KMS-11 (cell line): Measurements from ENCODE around the gene TFCP2L1.

Source experiments
- H2AFZ ChIP-seq: fragments of 200-600 bp; sonication (generic); 2 replicates; pipeline ENCODE4 v1.6.1; 2016; ENCODE audit warnings: antibody characterized with exemption, mixed run types, low read depth
- H3K27ac ChIP-seq: fragments of 200-600 bp; sonication (generic); 2 replicates; pipeline ENCODE4 v1.6.1; 2016; ENCODE audit warnings: mild to moderate bottlenecking, mixed run types
- H3K27me3 ChIP-seq: fragments of 200-600 bp; sonication (generic); 2 replicates; pipeline ENCODE4 v1.6.1; 2017; ENCODE audit warnings: mild to moderate bottlenecking, low read depth, mixed run types, moderate library complexity; ENCODE audit not compliant: insufficient read depth
- H3K36me3 ChIP-seq: fragments of 200-600 bp; sonication (generic); 2 replicates; pipeline ENCODE4 v1.6.1; 2017; ENCODE audit warnings: mild to moderate bottlenecking, mixed run types; ENCODE audit not compliant: insufficient read depth
- H3K4me1 ChIP-seq: fragments of 200-600 bp; sonication (generic); 2 replicates; pipeline ENCODE4 v1.6.1; 2016; ENCODE audit warnings: mild to moderate bottlenecking, low read depth, mixed run types; ENCODE audit not compliant: poor library complexity, severe bottlenecking
- H3K4me2 ChIP-seq: fragments of 200-600 bp; sonication (generic); 2 replicates; pipeline ENCODE4 v1.7.0; 2016; ENCODE audit warnings: mild to moderate bottlenecking, mixed run types
- H3K4me3 ChIP-seq: fragments of 200-600 bp; sonication (generic); IDR thresholded peaks from 2 replicates; pipeline ENCODE4 v1.6.1; 2017; ENCODE audit warnings: low read depth, low read length, mixed read lengths; ENCODE audit not compliant: insufficient read depth
- H3K79me2 ChIP-seq: fragments of 200-600 bp; sonication (generic); 2 replicates; pipeline ENCODE4 v1.6.1; 2016; ENCODE audit warnings: low read depth, mixed run types; ENCODE audit not compliant: insufficient read depth
- H3K9ac ChIP-seq: fragments of 200-600 bp; sonication (generic); 2 replicates; pipeline ENCODE4 v1.6.1; 2016; ENCODE audit warnings: mild to moderate bottlenecking, mixed run types
- H4K20me1 ChIP-seq: fragments of 200-600 bp; sonication (generic); 2 replicates; pipeline ENCODE4 v1.6.1; 2016; ENCODE audit warnings: mild to moderate bottlenecking, mixed run types; ENCODE audit not compliant: insufficient read depth
- TF ChIP-seq, protein P1 (sequence below): fragments of 200-600 bp; sonication (generic); conservative IDR thresholded peaks from 2 replicates; pipeline ENCODE4 v1.6.1; 2017; ENCODE audit warnings: low read depth, mild to moderate bottlenecking, antibody characterized with exemption, low read length, moderate library complexity, mixed read lengths

TFCP2L1 gene

DNA sequence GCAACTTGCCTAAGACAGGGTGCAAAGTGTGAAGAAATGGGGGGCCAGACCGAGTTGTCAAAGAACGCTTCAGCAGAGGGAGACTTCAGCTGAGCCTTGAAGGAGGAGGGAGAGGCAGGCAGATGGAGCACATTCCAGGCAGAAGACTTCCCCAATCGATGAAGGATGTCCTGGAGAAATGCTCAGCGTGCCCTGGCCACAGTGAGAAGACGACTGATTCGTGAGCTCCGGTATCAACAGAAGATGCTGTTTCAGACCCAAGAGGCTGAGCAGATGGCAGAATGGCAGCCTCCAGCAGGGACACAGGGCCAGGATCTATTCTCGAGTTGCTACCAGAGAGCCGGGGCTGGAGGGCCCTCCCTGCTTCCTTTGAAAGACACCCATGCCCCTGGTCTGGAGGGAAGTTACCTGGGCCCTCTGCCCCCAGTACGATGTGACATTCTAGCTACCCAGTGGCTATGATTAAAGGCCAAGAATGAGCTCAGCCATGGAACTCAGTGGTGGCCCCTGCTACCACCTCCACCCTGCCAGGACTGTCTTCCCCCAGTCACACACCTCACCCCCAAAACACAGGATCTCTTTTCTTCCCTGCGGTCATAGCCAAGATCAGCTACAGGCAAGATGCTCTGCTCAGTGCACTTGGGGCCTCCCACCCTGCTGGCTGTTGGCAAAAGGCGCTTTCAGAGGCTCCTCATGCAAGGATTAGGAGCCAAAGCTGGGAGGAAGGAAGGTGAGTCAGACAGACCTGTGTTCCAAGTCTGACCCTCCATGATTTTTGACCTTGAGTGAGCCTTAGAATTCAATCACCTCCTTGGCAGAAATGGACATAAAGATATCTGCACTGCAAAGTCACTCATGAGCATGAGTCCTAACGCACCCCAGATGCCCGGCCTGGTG is 84.3 kb downstream of the TFCP2L1 start:
- Histone ChIP-seq H3K4me3 (no peak overlapping the region), H3K79me2 (no peaks in the 10 kb centered on the region), H3K27ac (no peak overlapping the region), H2AFZ (no peak overlapping the region), H4K20me1 (no peaks in the 10 kb centered on the region), H3K36me3 (no peaks in the 10 kb centered on the region), H3K4me1 (no peaks in the 10 kb centered on the region), H3K9ac (no peak overlapping the region), H3K27me3 (no peaks in the 10 kb centered on the region), H3K4me2 (no peak overlapping the region)
- TF ChIP-seq, protein P1, sequence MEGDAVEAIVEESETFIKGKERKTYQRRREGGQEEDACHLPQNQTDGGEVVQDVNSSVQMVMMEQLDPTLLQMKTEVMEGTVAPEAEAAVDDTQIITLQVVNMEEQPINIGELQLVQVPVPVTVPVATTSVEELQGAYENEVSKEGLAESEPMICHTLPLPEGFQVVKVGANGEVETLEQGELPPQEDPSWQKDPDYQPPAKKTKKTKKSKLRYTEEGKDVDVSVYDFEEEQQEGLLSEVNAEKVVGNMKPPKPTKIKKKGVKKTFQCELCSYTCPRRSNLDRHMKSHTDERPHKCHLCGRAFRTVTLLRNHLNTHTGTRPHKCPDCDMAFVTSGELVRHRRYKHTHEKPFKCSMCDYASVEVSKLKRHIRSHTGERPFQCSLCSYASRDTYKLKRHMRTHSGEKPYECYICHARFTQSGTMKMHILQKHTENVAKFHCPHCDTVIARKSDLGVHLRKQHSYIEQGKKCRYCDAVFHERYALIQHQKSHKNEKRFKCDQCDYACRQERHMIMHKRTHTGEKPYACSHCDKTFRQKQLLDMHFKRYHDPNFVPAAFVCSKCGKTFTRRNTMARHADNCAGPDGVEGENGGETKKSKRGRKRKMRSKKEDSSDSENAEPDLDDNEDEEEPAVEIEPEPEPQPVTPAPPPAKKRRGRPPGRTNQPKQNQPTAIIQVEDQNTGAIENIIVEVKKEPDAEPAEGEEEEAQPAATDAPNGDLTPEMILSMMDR = no peak

DNA sequence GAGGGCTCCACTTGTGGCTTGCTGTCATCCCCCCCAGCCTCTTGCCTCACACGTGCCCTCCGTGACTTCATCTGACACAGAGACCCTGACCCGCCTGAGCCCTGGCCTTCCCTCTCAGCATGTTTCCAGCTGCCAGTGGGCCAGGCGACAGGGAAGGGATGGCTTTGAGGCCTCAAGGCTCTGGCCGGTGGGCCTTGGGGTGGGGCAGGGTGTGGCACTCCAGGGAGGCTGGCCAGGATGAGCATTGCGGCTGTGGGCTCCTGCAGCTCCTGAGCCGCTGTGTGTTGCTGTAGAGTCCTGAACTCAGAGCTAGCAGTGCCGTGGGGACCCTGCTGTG is 85.0 kb downstream of the TFCP2L1 start:
- TF ChIP-seq, protein P1 = no peak
- H3K4me2 ChIP-seq = no peak overlapping the region
- H2AFZ ChIP-seq = no peak overlapping the region
- H3K9ac ChIP-seq = no peak overlapping the region
- H4K20me1 ChIP-seq = no peaks in the 10 kb centered on the region
- no peaks in the 10 kb centered on the region for H3K36me3 ChIP-seq
- H3K79me2 ChIP-seq = no peaks in the 10 kb centered on the region
- no peak overlapping the region for H3K4me3 ChIP-seq
- no peaks in the 10 kb centered on the region for H3K4me1 ChIP-seq
- no peak overlapping the region for H3K27ac ChIP-seq
- no peaks in the 10 kb centered on the region for H3K27me3 ChIP-seq

DNA sequence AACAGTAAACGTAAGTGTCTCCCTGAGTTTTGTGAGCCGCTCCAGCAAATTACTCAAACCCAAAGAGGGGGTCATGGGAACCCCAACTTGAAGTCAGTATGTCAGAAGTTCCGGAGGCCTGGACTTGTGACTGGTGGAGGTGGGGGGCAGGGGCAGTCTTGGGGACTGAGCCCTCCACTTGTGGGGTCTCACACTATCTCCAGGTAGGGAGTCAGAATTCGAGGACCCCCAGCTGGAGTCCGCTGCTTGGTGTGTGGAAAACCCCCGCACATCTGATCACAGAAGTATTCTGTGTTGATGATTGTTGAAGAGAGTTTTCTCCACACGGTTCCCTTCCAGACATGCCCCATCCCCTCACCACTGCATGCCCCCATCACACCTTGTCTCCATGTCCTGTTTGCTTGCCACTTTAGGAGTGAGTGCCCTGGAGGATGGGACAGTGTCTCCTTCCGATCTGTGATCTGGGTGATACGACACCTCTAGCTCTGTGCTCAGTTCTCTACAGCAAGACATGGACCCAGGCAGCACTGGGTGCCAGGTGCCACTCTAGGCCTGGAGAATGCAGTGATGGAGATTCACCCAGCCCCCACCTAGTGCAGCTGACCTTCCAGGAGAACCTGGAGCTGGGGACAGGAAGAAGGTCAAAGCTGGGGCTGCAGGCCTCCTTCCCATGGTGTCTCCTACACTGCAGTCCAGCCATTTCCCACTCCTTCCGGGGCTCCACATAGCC is 85.6 kb downstream of the TFCP2L1 start:
- H3K4me3 ChIP-seq = no peak overlapping the region
- no peak overlapping the region for H3K9ac ChIP-seq
- no peak overlapping the region for H3K4me2 ChIP-seq
- no peaks in the 10 kb centered on the region for H3K36me3 ChIP-seq
- no peak overlapping the region for H3K27ac ChIP-seq
- H3K27me3 ChIP-seq = no peaks in the 10 kb centered on the region
- TF ChIP-seq, protein P1 = no peak
- no peaks in the 10 kb centered on the region for H4K20me1 ChIP-seq
- no peaks in the 10 kb centered on the region for H3K79me2 ChIP-seq
- no peaks in the 10 kb centered on the region for H3K4me1 ChIP-seq
- no peak overlapping the region for H2AFZ ChIP-seq

DNA sequence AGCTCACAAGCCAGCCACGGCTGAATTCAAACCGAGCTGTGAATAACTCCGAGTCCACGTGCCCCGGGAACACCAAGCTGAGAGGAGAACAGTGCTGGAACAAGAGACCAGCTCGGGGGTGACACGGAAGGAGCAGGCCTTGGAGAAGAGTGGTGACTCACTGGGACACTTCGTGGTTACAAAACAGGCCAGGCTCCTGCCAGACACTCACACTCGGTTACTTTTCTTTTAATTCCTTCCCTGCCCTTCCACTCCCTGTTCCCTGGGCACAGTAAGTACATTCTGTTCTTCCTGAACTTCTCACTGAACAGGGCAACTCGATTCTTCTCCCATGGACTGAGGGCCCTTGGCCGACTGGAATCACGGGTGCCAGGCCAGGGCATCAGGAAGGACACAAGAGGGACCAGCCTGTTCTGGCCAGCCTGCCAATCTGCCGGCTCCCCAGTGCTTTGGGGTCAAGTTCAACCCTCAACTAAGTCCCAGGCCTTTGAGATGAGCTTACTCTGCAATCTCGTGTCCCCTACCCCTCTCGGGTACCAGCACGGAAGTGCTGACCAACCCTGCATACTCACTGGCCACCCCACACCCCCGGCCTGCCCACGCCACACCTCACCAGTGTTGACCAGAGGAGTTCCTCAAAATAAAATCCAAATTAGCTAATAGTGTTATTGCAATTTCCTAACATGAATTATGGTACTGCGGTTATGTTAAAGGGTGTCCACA is 87.5 kb downstream of the TFCP2L1 start:
- Histone ChIP-seq H3K9ac (no peak overlapping the region), H3K79me2 (no peaks in the 10 kb centered on the region), H3K4me2 (no peak overlapping the region), H3K36me3 (no peaks in the 10 kb centered on the region), H4K20me1 (no peaks in the 10 kb centered on the region), H3K4me1 (no peaks in the 10 kb centered on the region), H3K27ac (no peak overlapping the region), H2AFZ (no peak overlapping the region), H3K27me3 (no peaks in the 10 kb centered on the region), H3K4me3 (no peak overlapping the region)
- TF ChIP-seq, protein P1 = no peak
